HCT116 (cell line): ENCODE results near the gene CTBP1.

Experiments used
- CTCF ChIP-seq, 3 experiments: fragments of 200-600 bp in 1 of 3; sonication (generic) in 1 of 3; IDR thresholded peaks in 2 of 3; conservative IDR thresholded peaks in 1 of 3; 2 replicates each; pipeline ENCODE4 v1.5.1; 2012 to 2017; ENCODE audit warnings: low read depth in 2 of 3, low read length in 2 of 3, antibody characterized with exemption in 1 of 3, borderline replicate concordance in 1 of 3, control low read depth in 1 of 3, mild to moderate bottlenecking in 1 of 3, mixed read lengths in 1 of 3, mixed run types in 1 of 3, moderate library complexity in 1 of 3; ENCODE audit not compliant: insufficient read depth in 1 of 3
- EGR1 ChIP-seq: IDR thresholded peaks from 2 replicates; pipeline ENCODE4 v1.6.1; 2012; ENCODE audit warnings: low read depth
- ZBTB33 ChIP-seq: IDR thresholded peaks from 2 replicates; pipeline ENCODE4 v1.6.1; 2011; ENCODE audit warnings: mild to moderate bottlenecking, low read length, moderate library complexity; ENCODE audit not compliant: insufficient replicate concordance; ENCODE audit errors: extremely low read depth
- ZNF274 ChIP-seq: fragments of 200-500 bp; sonication (Bioruptor generic); IDR thresholded peaks from 2 replicates; pipeline ENCODE4 v1.6.1; 2014; ENCODE audit warnings: mild to moderate bottlenecking, low read depth, low read length, inconsistent platforms

GRCh38 chr4:1296324-1297022 is 47.5 kb upstream of the CTBP1 start:
- no peak for TF ChIP-seq CTCF (IDR thresholded peaks at IDR 0.05 in 2 of 3, conservative IDR thresholded peaks at IDR 0.05 in 1 of 3; ENCODE audit: borderline replicate concordance in 1 of 3, insufficient read depth in 1 of 3, low read depth in 2 of 3, low read length in 2 of 3)
- no peak for TF ChIP-seq ZNF274
- TF ChIP-seq EGR1: no peak
- no peak for TF ChIP-seq ZBTB33
